ENCODE measurements around the gene SEMA6D.

The SEMA6D gene

GRCh38 chr15:47696351-47696750, 21.0 kb upstream of the SEMA6D start:
- no peak for DNase-seq
- TF ChIP-seq POLR2A (IDR thresholded peaks at IDR 0.05; ENCODE audit: low read length) (no peak), GATA1 (IDR thresholded peaks at IDR 0.05; ENCODE audit: low read depth, low read length) (no peak)

- no peak for TF ChIP-seq GATA1 (IDR thresholded peaks at IDR 0.05; ENCODE audit: low read depth, low read length)
- TF ChIP-seq POLR2A (IDR thresholded peaks at IDR 0.05; ENCODE audit: low read length): no peak
- DNase-seq: no peak
Measured at GRCh38 chr15:47705281-47705997, 11.9 kb upstream of the SEMA6D start.

- no peak for TF ChIP-seq GATA1 (IDR thresholded peaks at IDR 0.05; ENCODE audit: low read depth, low read length)
- TF ChIP-seq POLR2A (IDR thresholded peaks at IDR 0.05; ENCODE audit: low read length): no peak
- DNase-seq: no peak
Measured at GRCh38 chr15:47707391-47707790, 9.9 kb upstream of the SEMA6D start.

DNA sequence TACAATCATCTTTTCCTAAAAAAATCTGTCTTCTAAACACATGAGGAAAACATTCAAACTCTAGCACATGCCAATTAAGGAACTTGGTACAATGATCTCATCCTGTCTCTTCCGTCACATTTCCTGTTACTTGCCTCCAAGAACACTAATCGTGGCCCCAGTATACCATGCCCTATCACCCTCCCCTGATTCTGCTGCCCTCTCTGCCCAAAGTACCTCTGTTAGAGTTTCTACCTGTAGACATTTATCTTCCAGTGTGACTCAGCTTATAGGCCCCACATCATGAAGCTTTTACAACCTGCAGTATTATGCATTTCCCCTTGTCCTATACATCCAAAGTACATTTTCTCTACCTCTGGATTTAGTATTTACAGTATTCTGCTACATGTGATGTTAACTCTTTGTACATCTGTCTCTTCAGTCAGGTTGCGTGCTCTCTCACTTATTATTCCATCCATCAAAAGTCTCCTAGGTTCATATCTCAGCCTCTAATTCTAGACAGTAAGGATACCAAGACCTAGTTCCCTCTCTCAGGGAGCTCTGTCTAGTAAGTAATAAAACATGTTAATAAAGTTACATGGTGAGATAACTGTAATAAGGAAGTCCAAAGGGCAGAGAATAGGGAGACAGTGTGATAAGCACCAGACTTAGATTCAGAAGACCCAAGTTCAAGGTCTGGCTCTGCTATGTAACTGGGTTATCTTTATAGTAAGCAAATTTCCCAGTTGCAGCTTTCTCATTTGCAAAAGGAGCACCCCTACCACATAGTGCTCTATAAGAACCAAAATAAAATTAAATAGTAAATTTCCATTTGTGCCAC, 8.9 kb upstream of the SEMA6D start:
- no peak for DNase-seq
- no peak for TF ChIP-seq GATA1 (IDR thresholded peaks at IDR 0.05; ENCODE audit: low read depth, low read length)
- TF ChIP-seq POLR2A (IDR thresholded peaks at IDR 0.05; ENCODE audit: low read length): no peak

DNA sequence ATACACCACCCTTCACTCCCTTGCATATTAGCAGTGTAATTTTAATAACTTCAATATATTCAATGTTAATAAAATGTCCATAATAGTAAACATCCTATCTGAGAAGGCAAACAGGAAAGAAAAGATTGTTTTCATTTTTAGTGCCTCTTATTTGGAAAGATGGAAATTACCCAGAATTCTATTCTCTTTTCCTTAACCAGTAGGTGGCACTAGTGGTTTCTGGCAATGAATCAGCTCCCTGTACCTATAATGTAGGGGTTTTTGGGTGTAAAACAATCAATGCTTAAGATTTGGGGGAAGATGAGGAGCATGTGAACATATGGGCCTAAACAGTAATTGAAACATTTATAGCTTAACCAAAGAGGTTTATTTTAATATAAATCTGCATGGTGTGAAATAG, 5.7 kb upstream of the SEMA6D start:
- peak in 1 of 2 experiments; percentile 10 for DNase-seq
- TF ChIP-seq GATA1 (IDR thresholded peaks at IDR 0.05; ENCODE audit: low read depth, low read length) (no peak), POLR2A (IDR thresholded peaks at IDR 0.05; ENCODE audit: low read length) (no peak)

- TF ChIP-seq GATA1 (IDR thresholded peaks at IDR 0.05; ENCODE audit: low read depth, low read length) (no peak), POLR2A (IDR thresholded peaks at IDR 0.05; ENCODE audit: low read length) (no peak)
- no peak for DNase-seq
Measured at GRCh38 chr15:47715402-47715801, 1.9 kb upstream of the SEMA6D start.

DNA sequence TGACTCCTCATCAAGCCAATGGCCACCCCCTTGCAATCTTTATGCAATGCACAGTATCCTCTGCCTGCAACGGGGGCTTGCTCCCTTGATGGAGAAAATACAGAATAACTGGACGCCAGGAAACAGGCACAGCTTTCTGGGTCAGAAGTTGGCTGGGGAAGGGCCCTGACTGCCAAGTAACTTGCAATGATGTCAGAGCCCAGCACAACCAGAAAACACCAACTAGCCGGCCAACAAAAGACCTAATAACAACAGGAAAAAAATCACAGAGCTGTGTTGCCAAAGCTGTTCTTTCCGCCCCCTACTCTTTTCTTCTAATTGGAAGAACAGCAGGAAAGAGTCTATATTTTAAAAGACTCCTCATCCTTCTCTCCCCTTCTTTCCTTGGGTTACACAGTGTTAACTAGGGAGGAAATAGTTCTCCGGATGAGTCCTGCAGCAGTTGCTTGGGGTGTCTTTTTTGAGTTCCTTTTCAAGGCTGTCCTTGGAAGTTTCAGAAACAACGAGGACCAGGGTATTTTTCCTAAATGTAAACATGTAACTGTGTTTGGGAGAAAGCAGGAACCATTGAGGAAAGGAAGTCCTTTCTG, 1.4 kb upstream of the SEMA6D start:
- TF ChIP-seq GATA1 (IDR thresholded peaks at IDR 0.05; ENCODE audit: low read depth, low read length) (no peak), POLR2A (IDR thresholded peaks at IDR 0.05; ENCODE audit: low read length) (no peak)
- no peak for DNase-seq

DNA sequence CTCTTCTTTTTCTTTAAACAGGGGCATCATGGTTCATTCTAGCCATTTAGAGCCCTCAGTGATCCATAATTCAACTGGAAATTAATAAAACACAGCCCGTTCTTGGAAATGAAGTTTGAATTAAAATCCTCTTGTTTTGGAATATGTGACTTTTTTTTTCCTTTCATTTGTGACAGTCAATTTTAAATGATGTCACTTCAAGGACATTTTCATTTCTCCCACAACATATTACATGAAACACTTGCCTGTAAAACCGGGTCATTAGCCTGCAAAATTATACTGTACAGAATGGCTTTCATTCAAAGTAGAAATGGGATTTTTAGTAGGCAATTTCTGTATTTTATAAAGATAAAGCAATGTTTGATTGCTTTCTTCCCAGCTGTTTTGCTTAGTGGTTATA, 789 bp upstream of the SEMA6D start:
- TF ChIP-seq POLR2A (IDR thresholded peaks at IDR 0.05; ENCODE audit: low read length) (no peak), GATA1 (IDR thresholded peaks at IDR 0.05; ENCODE audit: low read depth, low read length) (no peak)
- no peak for DNase-seq

DNA sequence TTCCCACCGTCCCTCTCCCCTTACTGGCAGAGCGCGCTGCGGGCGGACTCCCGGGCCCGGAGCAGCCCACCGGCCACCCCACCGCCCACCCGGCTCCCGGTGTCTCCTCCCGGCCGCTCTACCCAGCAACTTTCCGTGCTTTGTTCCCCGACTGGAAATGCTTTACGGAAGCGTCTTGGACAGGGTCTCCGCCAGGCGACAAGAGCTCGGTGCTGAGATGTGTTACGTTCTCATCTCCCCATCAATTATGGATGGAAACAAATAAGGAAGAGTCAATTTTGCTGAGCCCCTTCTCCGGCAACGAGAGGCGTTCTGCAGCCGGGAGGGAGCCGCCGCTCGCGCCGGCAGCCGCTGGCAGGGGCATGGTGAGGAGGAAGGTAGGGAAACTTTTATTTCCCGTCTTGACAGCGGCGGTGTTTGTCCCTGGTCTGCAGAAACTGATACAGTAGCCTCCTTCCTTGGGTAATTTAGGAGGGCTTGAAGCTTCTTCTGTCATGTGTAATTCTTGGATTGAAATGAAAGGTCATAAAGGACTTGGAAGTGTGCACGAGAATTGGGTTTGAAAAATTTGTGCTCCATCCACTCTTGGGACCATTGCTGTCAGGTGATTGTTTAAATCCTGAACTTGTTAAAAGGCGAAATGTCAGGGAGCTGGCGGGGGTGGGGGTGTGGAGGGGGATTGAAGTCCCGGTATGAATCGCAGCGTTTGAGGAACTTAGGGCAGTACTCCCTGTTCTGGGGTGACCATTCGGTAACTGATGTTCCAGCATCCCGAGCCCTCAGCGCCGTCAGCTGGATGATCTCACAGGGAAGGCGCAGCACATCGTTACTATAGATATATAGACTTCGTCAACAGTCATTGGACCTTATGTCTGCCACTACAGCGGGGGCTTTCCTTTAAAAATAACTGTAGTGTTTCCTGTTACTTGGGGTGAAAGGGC, 1.5 kb downstream of the SEMA6D start:
- no peak for DNase-seq
- no peak for TF ChIP-seq POLR2A (IDR thresholded peaks at IDR 0.05; ENCODE audit: low read length)
- TF ChIP-seq GATA1 (IDR thresholded peaks at IDR 0.05; ENCODE audit: low read depth, low read length): no peak

- DNase-seq: no peak
- no peak for TF ChIP-seq GATA1 (IDR thresholded peaks at IDR 0.05; ENCODE audit: low read depth, low read length)
- TF ChIP-seq POLR2A (IDR thresholded peaks at IDR 0.05; ENCODE audit: low read length): no peak
Measured at GRCh38 chr15:47719730-47720129, 2.4 kb downstream of the SEMA6D start.

DNA sequence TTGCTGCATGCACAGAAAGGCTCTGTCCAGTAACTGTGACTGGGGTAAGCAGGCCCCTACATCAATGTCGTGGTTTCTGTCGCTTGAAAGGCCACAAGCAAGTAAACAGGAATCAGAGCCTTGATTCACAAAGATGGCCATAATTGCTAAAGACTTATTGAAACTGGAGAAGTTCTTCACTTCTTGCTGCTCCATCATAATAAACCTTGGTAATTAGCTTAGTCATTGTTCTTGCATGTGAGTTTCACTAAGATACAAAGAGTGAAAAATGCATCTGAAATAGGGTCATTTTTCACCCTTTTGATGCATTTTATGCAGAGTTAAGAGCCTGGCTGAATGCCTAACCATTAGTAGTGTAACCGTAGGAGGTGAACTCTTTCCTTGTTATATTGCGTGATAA, 3.2 kb downstream of the SEMA6D start:
- no peak for DNase-seq
- no peak for TF ChIP-seq POLR2A (IDR thresholded peaks at IDR 0.05; ENCODE audit: low read length)

GRCh38 chr15:47721676-47722075, 4.4 kb downstream of the SEMA6D start:
- no peak for TF ChIP-seq POLR2A (IDR thresholded peaks at IDR 0.05; ENCODE audit: low read length)
- TF ChIP-seq GATA1 (IDR thresholded peaks at IDR 0.05; ENCODE audit: low read depth, low read length): no peak
- DNase-seq: no peak

DNA sequence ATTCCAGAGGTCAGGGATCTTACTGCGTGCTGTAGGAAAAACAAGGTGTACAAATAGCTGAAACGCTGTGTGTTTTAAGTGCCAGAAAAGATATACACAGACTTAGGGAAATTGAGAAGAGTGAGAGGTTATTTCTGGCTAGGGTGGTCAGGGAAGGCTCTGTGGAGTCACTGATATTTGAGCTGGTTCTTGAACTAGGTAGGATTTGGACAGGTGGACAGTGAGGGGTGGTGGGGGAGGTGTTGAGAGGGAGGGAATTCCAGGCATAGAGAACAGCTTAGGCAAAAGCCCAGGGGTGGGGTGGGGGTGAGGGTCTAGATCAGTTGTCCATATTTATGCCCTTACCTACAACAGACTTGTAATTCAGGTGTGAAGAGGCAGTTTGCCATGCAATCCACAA, 7.0 kb downstream of the SEMA6D start:
- DNase-seq: no peak
- no peak for TF ChIP-seq POLR2A (IDR thresholded peaks at IDR 0.05; ENCODE audit: low read length)
- TF ChIP-seq GATA1 (IDR thresholded peaks at IDR 0.05; ENCODE audit: low read depth, low read length): no peak

DNA sequence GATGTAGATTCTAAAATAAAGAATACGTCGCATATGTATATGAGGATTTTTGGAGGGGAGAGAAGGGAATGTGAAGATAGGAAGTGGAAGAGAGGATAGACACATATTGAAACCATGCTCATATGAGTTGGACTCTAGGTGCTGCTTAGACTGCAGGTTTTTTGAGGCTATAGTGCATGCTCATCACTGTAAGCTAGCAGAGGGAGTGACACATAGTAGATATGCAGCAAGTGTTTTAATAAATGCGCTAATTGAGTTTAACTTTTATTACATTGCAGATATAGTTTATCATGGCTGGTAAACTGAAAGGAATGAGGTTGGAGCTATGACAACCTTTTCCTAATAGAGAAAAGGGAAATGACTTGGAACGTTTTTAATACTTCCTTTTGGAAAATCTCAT, 7.7 kb downstream of the SEMA6D start:
- no peak for TF ChIP-seq GATA1 (IDR thresholded peaks at IDR 0.05; ENCODE audit: low read depth, low read length)
- TF ChIP-seq POLR2A (IDR thresholded peaks at IDR 0.05; ENCODE audit: low read length): no peak
- no peak for DNase-seq
